Liver (tissue), 9 donors: Measurements from ENCODE around the gene PYCR2. TPM values are rescaled to one million over a fixed set of nuclear protein-coding genes. Genes with fewer than 3 reads are reported as not detected.

Source experiments
- DNase-seq: peaks from one replicate; pipeline ENCODE4 v3.0.0-alpha.2; 2017; ENCODE audit warnings: low spot score
- H3K27ac ChIP-seq, 2 donors: one replicate each; pipeline ENCODE4 v1.7.0; 2013; ENCODE audit warnings: inconsistent platforms in 2 of 2, low read length in 2 of 2, control low read depth in 1 of 2, low read depth in 1 of 2, mild to moderate bottlenecking in 1 of 2
- H3K27me3 ChIP-seq, 4 donors: one replicate each; pipeline versions ENCODE4 v1.6.1 to v1.7.0; 2013; ENCODE audit warnings: low read length in 3 of 4, inconsistent platforms in 1 of 4, mild to moderate bottlenecking in 1 of 4, moderate library complexity in 1 of 4; ENCODE audit not compliant: control insufficient read depth in 4 of 4, insufficient read depth in 4 of 4
- H3K36me3 ChIP-seq, 4 donors: one replicate each; pipeline versions ENCODE4 v1.6.1 to v1.7.0; 2013; ENCODE audit warnings: low read length in 3 of 4, mild to moderate bottlenecking in 3 of 4, low read depth in 1 of 4, moderate library complexity in 1 of 4; ENCODE audit not compliant: control insufficient read depth in 4 of 4, insufficient read depth in 3 of 4
- H3K4me1 ChIP-seq, 4 donors: one replicate each; pipeline versions ENCODE4 v1.6.1 to v1.7.0; 2013; ENCODE audit warnings: low read length in 3 of 4, mild to moderate bottlenecking in 3 of 4, moderate library complexity in 1 of 4; ENCODE audit not compliant: control insufficient read depth in 4 of 4, insufficient read depth in 4 of 4
- H3K4me3 ChIP-seq, 3 donors: one replicate each; pipeline versions ENCODE4 v1.6.1 to v1.7.0; 2013; ENCODE audit warnings: low read length in 3 of 3, control low read depth in 1 of 3, low read depth in 1 of 3, mild to moderate bottlenecking in 1 of 3
- H3K9ac ChIP-seq, 2 donors: one replicate each; pipeline ENCODE4 v1.7.0; 2013; ENCODE audit warnings: low read length in 2 of 2, mild to moderate bottlenecking in 2 of 2, moderate library complexity in 2 of 2, control low read depth in 1 of 2, low read depth in 1 of 2
- H3K9me3 ChIP-seq, 4 donors: one replicate each; pipeline versions ENCODE4 v1.6.1 to v1.7.0; 2013; ENCODE audit warnings: low read length in 3 of 4; ENCODE audit not compliant: control insufficient read depth in 4 of 4
- ATF3 ChIP-seq: IDR thresholded peaks from 2 replicates; pipeline ENCODE4 v1.6.1; 2016; ENCODE audit warnings: antibody characterized with exemption
- CTCF ChIP-seq: fragments of 150-350 bp; IDR thresholded peaks from 2 replicates; pipeline ENCODE4 v1.5.1; 2017; ENCODE audit warnings: improper control_type of control experiment, low read depth, low read length; ENCODE audit not compliant: missing input control
- FOXA1 ChIP-seq: IDR thresholded peaks from 2 replicates; pipeline ENCODE4 v1.6.1; 2016; ENCODE audit warnings: antibody characterized with exemption
- FOXA2 ChIP-seq: IDR thresholded peaks from 2 replicates; pipeline ENCODE4 v1.6.1; 2016; ENCODE audit warnings: antibody characterized with exemption
- GABPA ChIP-seq, 2 donors: IDR thresholded peaks in 1 of 2; conservative IDR thresholded peaks in 1 of 2; 2 replicates each; pipeline ENCODE4 v1.6.1; 2016; ENCODE audit warnings: antibody characterized with exemption in 2 of 2, mild to moderate bottlenecking in 1 of 2, moderate library complexity in 1 of 2
- HNF4A ChIP-seq, 2 donors: conservative IDR thresholded peaks; 2 replicates each; pipeline ENCODE4 v1.6.1; 2016; ENCODE audit warnings: antibody characterized with exemption in 2 of 2, mild to moderate bottlenecking in 2 of 2
- JUND ChIP-seq, 2 donors: IDR thresholded peaks; 2 replicates each; pipeline ENCODE4 v1.6.1; 2016; ENCODE audit warnings: antibody characterized with exemption in 2 of 2
- MAX ChIP-seq: IDR thresholded peaks from 2 replicates; pipeline ENCODE4 v1.6.1; 2016; ENCODE audit warnings: antibody characterized with exemption
- RAD21 ChIP-seq, 2 donors: IDR thresholded peaks; 2 replicates each; pipeline ENCODE4 v1.6.1; 2016; ENCODE audit warnings: antibody characterized with exemption in 2 of 2, mild to moderate bottlenecking in 2 of 2
- RXRA ChIP-seq, 2 donors: IDR thresholded peaks; 2 replicates each; pipeline ENCODE4 v1.6.1; 2017 to 2018; ENCODE audit warnings: antibody characterized with exemption in 2 of 2, mild to moderate bottlenecking in 1 of 2
- TAF1 ChIP-seq: conservative IDR thresholded peaks from 2 replicates; pipeline ENCODE4 v1.6.1; 2016; ENCODE audit warnings: antibody characterized with exemption, mild to moderate bottlenecking
- ZBTB33 ChIP-seq: IDR thresholded peaks from 2 replicates; pipeline ENCODE4 v1.6.1; 2016; ENCODE audit warnings: antibody characterized with exemption
- WGBS: extraction: QIAGEN DNeasy Blood & Tissue Kit; methylation state at CpG from one replicate; pipeline ENCODE4 v1.1.7; 2013; 5-methylcytosine and 5-hydroxymethylcytosine counted together
- polyA plus RNA-seq, 2 donors: library from polyadenylated mRNA; stranded (reverse) in 1 of 2; unstranded in 1 of 2; fragments of 200-250 nt in 1 of 2; fragments of >200 nt in 1 of 2; fragmentation: Nextera tagmentation in 1 of 2; extraction: Ambion mirVana in 1 of 2; gene quantifications; one replicate each; pipeline versions ENCODE4 v1.2.1 to v1.2.3, GENCODE V29; 2013 to 2015
- total RNA-seq, 2 donors: library from RNA; depleted of rRNA; stranded (reverse); fragments of >200 nt; gene quantifications; one replicate each; pipeline ENCODE4 v1.2.3, GENCODE V29; 2014
- TF ChIP-seq, protein P1 (sequence below): IDR thresholded peaks from 2 replicates; pipeline ENCODE4 v1.6.1; 2016; ENCODE audit warnings: antibody characterized with exemption, mild to moderate bottlenecking
- donor health status: healthy.
- donor health status: healthy.
- donor health status: healthy.
- donor health status: healthy.
- donor health status: healthy.

Gene PYCR2
- total and polyA plus RNA-seq, 4 donors: 16.8 to 41.0 (median 33.0) TPM

GRCh38 chr1:225878282-225878681 is 45.8 kb downstream of the PYCR2 start (continued):
- TF ChIP-seq ZBTB33 (no peak), RXRA (IDR thresholded peaks at IDR 0.05) (peak; percentile 59 to 68)

GRCh38 chr1:225877580-225877979 is 46.5 kb downstream of the PYCR2 start:
- H3K36me3 ChIP-seq: peaks cover 0 to 24% (median 14%) of the 10 kb centered on the region in 4 donors
- WGBS: 36% methylated on average over 10 of the region's 10 CpGs

More at GRCh38 chr1:225877580-225877979, 46.5 kb downstream of the PYCR2 start:
- TF ChIP-seq GABPA (IDR thresholded peaks at IDR 0.05 in 1 of 2, conservative IDR thresholded peaks at IDR 0.05 in 1 of 2) (no peak), MAX (no peak), TAF1 (no peak), JUND (IDR thresholded peaks at IDR 0.05) (no peak), RXRA (IDR thresholded peaks at IDR 0.05) (peak in 1 of 2 donors; percentile 39), ATF3 (no peak), RAD21 (IDR thresholded peaks at IDR 0.05) (peak; percentile 5 to 20), FOXA2 (no peak), HNF4A (conservative IDR thresholded peaks at IDR 0.05) (peak; percentile 39 to 45), CTCF (peak; percentile 18), FOXA1 (no peak), ZBTB33 (no peak)
- TF ChIP-seq, protein P1, sequence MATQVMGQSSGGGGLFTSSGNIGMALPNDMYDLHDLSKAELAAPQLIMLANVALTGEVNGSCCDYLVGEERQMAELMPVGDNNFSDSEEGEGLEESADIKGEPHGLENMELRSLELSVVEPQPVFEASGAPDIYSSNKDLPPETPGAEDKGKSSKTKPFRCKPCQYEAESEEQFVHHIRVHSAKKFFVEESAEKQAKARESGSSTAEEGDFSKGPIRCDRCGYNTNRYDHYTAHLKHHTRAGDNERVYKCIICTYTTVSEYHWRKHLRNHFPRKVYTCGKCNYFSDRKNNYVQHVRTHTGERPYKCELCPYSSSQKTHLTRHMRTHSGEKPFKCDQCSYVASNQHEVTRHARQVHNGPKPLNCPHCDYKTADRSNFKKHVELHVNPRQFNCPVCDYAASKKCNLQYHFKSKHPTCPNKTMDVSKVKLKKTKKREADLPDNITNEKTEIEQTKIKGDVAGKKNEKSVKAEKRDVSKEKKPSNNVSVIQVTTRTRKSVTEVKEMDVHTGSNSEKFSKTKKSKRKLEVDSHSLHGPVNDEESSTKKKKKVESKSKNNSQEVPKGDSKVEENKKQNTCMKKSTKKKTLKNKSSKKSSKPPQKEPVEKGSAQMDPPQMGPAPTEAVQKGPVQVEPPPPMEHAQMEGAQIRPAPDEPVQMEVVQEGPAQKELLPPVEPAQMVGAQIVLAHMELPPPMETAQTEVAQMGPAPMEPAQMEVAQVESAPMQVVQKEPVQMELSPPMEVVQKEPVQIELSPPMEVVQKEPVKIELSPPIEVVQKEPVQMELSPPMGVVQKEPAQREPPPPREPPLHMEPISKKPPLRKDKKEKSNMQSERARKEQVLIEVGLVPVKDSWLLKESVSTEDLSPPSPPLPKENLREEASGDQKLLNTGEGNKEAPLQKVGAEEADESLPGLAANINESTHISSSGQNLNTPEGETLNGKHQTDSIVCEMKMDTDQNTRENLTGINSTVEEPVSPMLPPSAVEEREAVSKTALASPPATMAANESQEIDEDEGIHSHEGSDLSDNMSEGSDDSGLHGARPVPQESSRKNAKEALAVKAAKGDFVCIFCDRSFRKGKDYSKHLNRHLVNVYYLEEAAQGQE: no peak
- H3K9me3 ChIP-seq: no peaks in the 10 kb centered on the region
- no peak overlapping the region for H3K4me3 ChIP-seq
- peak overlapping the region in 1 of 2 donors; percentile 98 for H3K27ac ChIP-seq
- peak; percentile 51 for DNase-seq
- peaks cover 22 to 48% (median 43%) of the 10 kb centered on the region in 4 donors for H3K4me1 ChIP-seq
- H3K9ac ChIP-seq: peak overlapping the region in 1 of 2 donors; percentile 44
- H3K27me3 ChIP-seq: no peaks in the 10 kb centered on the region
